Measurements from ENCODE around the gene ANKRD55. TPM values are rescaled to one million over a fixed set of nuclear protein-coding genes. Genes with fewer than 3 reads are reported as not detected.

Gene ANKRD55
- total and polyA plus RNA-seq, 4 donors: 0.37 to 1.9 (median 1.4) TPM

DNA sequence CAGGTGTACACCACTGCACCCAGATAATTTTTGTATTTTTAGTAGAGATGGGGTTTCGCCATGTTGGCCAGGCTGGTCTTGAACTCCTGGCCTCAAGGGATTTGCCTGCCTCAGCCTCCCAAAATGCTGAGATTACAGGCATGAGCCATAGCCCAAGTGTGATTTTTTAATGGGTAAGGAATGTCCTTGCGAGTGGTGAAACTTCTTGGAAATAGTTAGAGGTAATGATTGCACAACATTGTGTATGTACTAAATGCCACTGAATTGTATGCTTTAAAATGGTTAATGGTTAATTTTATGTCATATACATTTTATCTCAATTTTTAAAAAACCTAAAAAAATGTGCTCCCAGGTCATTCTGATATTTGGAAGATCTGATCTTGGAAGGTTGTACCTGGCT, 178.5 kb downstream of the ANKRD55 start:
- no peak overlapping the region for H3K4me3 ChIP-seq (ENCODE audit: low read depth in 1 of 3, low read length in 3 of 3)

DNA sequence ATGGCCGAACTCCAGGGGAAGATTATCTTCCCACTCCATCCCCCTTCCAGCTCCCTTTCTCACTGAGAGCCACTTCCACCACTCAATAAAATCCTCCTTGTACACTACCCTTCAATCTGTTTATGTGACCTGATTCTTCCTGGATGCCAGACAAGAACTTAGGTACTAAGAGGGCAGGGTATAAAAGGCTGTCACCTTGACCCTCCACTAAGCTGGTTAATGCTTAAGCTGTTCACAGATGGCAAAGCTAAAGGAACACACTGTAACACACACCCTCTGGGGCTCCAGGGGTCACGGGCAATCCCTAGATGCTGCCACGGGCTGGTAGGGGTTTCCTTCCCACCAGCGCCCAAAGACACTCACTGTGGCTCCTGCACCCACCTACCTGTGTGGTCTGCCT, 179.8 kb downstream of the ANKRD55 start:
- H3K4me1 ChIP-seq (ENCODE audit: control insufficient read depth in 4 of 4, insufficient read depth in 4 of 4, low read length in 3 of 4): peaks cover 0 to 20% (median 8%) of the 10 kb centered on the region in 4 donors
- H3K27me3 ChIP-seq (ENCODE audit: control insufficient read depth in 4 of 4, insufficient read depth in 4 of 4, low read length in 3 of 4): no peaks in the 10 kb centered on the region
- no peak for DNase-seq (ENCODE audit: low spot score)
- no peak overlapping the region for H3K9ac ChIP-seq (ENCODE audit: low read depth in 1 of 2, low read length in 2 of 2)
- H3K36me3 ChIP-seq (ENCODE audit: control insufficient read depth in 4 of 4, insufficient read depth in 3 of 4, low read depth in 1 of 4, low read length in 3 of 4): no peaks in the 10 kb centered on the region
- WGBS: 84% methylated on average over 4 of the region's 4 CpGs
- H3K9me3 ChIP-seq (ENCODE audit: control insufficient read depth in 4 of 4, low read length in 3 of 4): peaks cover 0 to 4% (median under 1%) of the 10 kb centered on the region in 4 donors
- H3K27ac ChIP-seq (ENCODE audit: low read depth in 1 of 2, low read length in 2 of 2): no peak overlapping the region
- TF ChIP-seq RXRA (IDR thresholded peaks at IDR 0.05) (no peak), HNF4G (IDR thresholded peaks at IDR 0.05) (no peak), FOXA2 (IDR thresholded peaks at IDR 0.05) (no peak), JUND (IDR thresholded peaks at IDR 0.05) (no peak)
- TF ChIP-seq, protein P1, sequence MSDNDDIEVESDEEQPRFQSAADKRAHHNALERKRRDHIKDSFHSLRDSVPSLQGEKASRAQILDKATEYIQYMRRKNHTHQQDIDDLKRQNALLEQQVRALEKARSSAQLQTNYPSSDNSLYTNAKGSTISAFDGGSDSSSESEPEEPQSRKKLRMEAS (IDR thresholded peaks at IDR 0.05): no peak
- no peak overlapping the region for H3K4me3 ChIP-seq (ENCODE audit: low read depth in 1 of 3, low read length in 3 of 3)

More for the DNA sequence above, 178.5 kb downstream of the ANKRD55 start:
- H3K4me1 ChIP-seq (ENCODE audit: control insufficient read depth in 4 of 4, insufficient read depth in 4 of 4, low read length in 3 of 4): peaks cover 0 to 26% (median 10%) of the 10 kb centered on the region in 4 donors
- 91% methylated on average over 2 of the region's 2 CpGs for WGBS
- H3K27me3 ChIP-seq (ENCODE audit: control insufficient read depth in 4 of 4, insufficient read depth in 4 of 4, low read length in 3 of 4): no peaks in the 10 kb centered on the region
- no peak overlapping the region for H3K9ac ChIP-seq (ENCODE audit: low read depth in 1 of 2, low read length in 2 of 2)
- H3K9me3 ChIP-seq (ENCODE audit: control insufficient read depth in 4 of 4, low read length in 3 of 4): peaks cover 0 to 4% (median under 1%) of the 10 kb centered on the region in 4 donors
- no peaks in the 10 kb centered on the region for H3K36me3 ChIP-seq (ENCODE audit: control insufficient read depth in 4 of 4, insufficient read depth in 3 of 4, low read depth in 1 of 4, low read length in 3 of 4)
- no peak overlapping the region for H3K27ac ChIP-seq (ENCODE audit: low read depth in 1 of 2, low read length in 2 of 2)
- no peak for DNase-seq (ENCODE audit: low spot score)
- TF ChIP-seq SP1 (IDR thresholded peaks at IDR 0.05): no peak
- no peak for TF ChIP-seq EGR1 (IDR thresholded peaks at IDR 0.05; ENCODE audit: low read depth in 2 of 2)
- no peak for TF ChIP-seq YY1 (IDR thresholded peaks at IDR 0.05)
- TF ChIP-seq RAD21 (IDR thresholded peaks at IDR 0.05): no peak
- TF ChIP-seq, protein P2, sequence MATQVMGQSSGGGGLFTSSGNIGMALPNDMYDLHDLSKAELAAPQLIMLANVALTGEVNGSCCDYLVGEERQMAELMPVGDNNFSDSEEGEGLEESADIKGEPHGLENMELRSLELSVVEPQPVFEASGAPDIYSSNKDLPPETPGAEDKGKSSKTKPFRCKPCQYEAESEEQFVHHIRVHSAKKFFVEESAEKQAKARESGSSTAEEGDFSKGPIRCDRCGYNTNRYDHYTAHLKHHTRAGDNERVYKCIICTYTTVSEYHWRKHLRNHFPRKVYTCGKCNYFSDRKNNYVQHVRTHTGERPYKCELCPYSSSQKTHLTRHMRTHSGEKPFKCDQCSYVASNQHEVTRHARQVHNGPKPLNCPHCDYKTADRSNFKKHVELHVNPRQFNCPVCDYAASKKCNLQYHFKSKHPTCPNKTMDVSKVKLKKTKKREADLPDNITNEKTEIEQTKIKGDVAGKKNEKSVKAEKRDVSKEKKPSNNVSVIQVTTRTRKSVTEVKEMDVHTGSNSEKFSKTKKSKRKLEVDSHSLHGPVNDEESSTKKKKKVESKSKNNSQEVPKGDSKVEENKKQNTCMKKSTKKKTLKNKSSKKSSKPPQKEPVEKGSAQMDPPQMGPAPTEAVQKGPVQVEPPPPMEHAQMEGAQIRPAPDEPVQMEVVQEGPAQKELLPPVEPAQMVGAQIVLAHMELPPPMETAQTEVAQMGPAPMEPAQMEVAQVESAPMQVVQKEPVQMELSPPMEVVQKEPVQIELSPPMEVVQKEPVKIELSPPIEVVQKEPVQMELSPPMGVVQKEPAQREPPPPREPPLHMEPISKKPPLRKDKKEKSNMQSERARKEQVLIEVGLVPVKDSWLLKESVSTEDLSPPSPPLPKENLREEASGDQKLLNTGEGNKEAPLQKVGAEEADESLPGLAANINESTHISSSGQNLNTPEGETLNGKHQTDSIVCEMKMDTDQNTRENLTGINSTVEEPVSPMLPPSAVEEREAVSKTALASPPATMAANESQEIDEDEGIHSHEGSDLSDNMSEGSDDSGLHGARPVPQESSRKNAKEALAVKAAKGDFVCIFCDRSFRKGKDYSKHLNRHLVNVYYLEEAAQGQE (IDR thresholded peaks at IDR 0.05): no peak
- TF ChIP-seq JUND (IDR thresholded peaks at IDR 0.05): no peak
- TF ChIP-seq, protein P3, sequence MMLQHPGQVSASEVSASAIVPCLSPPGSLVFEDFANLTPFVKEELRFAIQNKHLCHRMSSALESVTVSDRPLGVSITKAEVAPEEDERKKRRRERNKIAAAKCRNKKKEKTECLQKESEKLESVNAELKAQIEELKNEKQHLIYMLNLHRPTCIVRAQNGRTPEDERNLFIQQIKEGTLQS (IDR thresholded peaks at IDR 0.05): no peak
- TF ChIP-seq NR2F2 (IDR thresholded peaks at IDR 0.05): no peak
- no peak for TF ChIP-seq RXRA (IDR thresholded peaks at IDR 0.05)
- no peak for TF ChIP-seq GABPA (IDR thresholded peaks at IDR 0.05 in 1 of 2, conservative IDR thresholded peaks at IDR 0.05 in 1 of 2)
- TF ChIP-seq HNF4A (conservative IDR thresholded peaks at IDR 0.05): no peak
- TF ChIP-seq TAF1 (conservative IDR thresholded peaks at IDR 0.05): no peak
- TF ChIP-seq HNF4G (IDR thresholded peaks at IDR 0.05): no peak
- no peak for TF ChIP-seq FOXA1 (IDR thresholded peaks at IDR 0.05)

DNA sequence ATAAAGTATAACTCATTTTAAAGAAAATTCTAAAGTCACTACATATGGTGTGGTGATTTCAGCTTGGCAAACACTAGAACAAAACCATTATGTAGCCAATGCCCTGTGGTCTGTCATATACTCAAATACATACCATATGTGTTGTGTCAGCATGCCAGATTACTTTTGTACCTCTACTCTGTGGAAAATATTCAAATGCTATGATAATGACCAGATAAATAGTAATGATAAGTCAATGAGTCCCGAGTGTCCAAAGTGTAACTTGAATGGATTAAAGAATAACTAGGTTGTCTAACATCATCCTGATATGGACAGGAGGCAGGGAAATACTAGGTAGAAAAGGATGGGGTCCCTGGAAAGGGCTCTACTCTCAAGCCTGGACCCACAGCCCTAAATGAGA, 180.4 kb downstream of the ANKRD55 start:
- Histone ChIP-seq H3K9ac (ENCODE audit: low read depth in 1 of 2, low read length in 2 of 2) (no peak overlapping the region), H3K27me3 (ENCODE audit: control insufficient read depth in 4 of 4, insufficient read depth in 4 of 4, low read length in 3 of 4) (no peaks in the 10 kb centered on the region), H3K27ac (ENCODE audit: low read depth in 1 of 2, low read length in 2 of 2) (no peak overlapping the region), H3K9me3 (ENCODE audit: control insufficient read depth in 4 of 4, low read length in 3 of 4) (peaks cover 0 to 4% (median under 1%) of the 10 kb centered on the region in 4 donors), H3K36me3 (ENCODE audit: control insufficient read depth in 4 of 4, insufficient read depth in 3 of 4, low read depth in 1 of 4, low read length in 3 of 4) (no peaks in the 10 kb centered on the region), H3K4me3 (ENCODE audit: low read depth in 1 of 3, low read length in 3 of 3) (no peak overlapping the region), H3K4me1 (ENCODE audit: control insufficient read depth in 4 of 4, insufficient read depth in 4 of 4, low read length in 3 of 4) (peaks cover 0 to 15% (median 7%) of the 10 kb centered on the region in 4 donors)
- 34% methylated on average over 1 of the region's 1 CpG for WGBS
- DNase-seq (ENCODE audit: low spot score): no peak
- TF ChIP-seq, protein P4, sequence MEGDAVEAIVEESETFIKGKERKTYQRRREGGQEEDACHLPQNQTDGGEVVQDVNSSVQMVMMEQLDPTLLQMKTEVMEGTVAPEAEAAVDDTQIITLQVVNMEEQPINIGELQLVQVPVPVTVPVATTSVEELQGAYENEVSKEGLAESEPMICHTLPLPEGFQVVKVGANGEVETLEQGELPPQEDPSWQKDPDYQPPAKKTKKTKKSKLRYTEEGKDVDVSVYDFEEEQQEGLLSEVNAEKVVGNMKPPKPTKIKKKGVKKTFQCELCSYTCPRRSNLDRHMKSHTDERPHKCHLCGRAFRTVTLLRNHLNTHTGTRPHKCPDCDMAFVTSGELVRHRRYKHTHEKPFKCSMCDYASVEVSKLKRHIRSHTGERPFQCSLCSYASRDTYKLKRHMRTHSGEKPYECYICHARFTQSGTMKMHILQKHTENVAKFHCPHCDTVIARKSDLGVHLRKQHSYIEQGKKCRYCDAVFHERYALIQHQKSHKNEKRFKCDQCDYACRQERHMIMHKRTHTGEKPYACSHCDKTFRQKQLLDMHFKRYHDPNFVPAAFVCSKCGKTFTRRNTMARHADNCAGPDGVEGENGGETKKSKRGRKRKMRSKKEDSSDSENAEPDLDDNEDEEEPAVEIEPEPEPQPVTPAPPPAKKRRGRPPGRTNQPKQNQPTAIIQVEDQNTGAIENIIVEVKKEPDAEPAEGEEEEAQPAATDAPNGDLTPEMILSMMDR (IDR thresholded peaks at IDR 0.05; ENCODE audit: low read depth, low read length, missing input control): no peak
- TF ChIP-seq NR2F2 (IDR thresholded peaks at IDR 0.05): no peak
- TF ChIP-seq JUND (IDR thresholded peaks at IDR 0.05): no peak
- TF ChIP-seq FOXA2 (IDR thresholded peaks at IDR 0.05): no peak
- TF ChIP-seq, protein P5, sequence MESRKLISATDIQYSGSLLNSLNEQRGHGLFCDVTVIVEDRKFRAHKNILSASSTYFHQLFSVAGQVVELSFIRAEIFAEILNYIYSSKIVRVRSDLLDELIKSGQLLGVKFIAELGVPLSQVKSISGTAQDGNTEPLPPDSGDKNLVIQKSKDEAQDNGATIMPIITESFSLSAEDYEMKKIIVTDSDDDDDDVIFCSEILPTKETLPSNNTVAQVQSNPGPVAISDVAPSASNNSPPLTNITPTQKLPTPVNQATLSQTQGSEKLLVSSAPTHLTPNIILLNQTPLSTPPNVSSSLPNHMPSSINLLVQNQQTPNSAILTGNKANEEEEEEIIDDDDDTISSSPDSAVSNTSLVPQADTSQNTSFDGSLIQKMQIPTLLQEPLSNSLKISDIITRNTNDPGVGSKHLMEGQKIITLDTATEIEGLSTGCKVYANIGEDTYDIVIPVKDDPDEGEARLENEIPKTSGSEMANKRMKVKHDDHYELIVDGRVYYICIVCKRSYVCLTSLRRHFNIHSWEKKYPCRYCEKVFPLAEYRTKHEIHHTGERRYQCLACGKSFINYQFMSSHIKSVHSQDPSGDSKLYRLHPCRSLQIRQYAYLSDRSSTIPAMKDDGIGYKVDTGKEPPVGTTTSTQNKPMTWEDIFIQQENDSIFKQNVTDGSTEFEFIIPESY (IDR thresholded peaks at IDR 0.05): no peak
